Kasumi-1 (cell line): ENCODE data around the gene EMID1.
A peak's percentile ranks its signal among the peaks of the same experiment; 100 is the strongest.

Source experiments
- DNase-seq, 2 experiments: peaks; one replicate each; lab custom pipeline; 2025; lab: John Stamatoyannopoulos, UW

EMID1 gene

GRCh38 chr22:29298641-29299040, 92.9 kb downstream of the EMID1 start:
- DNase-seq, result no peak

GRCh38 chr22:29299136-29299900, 93.6 kb downstream of the EMID1 start:
- DNase-seq, result no peak

- no peak for DNase-seq
Measured at GRCh38 chr22:29300467-29300806, 94.7 kb downstream of the EMID1 start.

- DNase-seq, result no peak
Measured at GRCh38 chr22:29300807-29301601, 95.3 kb downstream of the EMID1 start.

GRCh38 chr22:29301716-29302401, 96.2 kb downstream of the EMID1 start:
- DNase-seq, result no peak

GRCh38 chr22:29302402-29302680, 96.6 kb downstream of the EMID1 start:
- no peak for DNase-seq

- DNase-seq, result no peak
Measured at GRCh38 chr22:29302681-29303465, 97.2 kb downstream of the EMID1 start.

GRCh38 chr22:29305836-29306174, 100.1 kb downstream of the EMID1 start:
- DNase-seq, result no peak

GRCh38 chr22:29306175-29306834, 100.6 kb downstream of the EMID1 start, which contains the start of gene GAS2L1:
GAS2L1 (plus strand) TSS chr22:29306650; CDS start chr22:29308106, 1,456 bp downstream.
- peak; percentile 65 to 76 for DNase-seq

- peak; percentile 38 to 66 for DNase-seq
Measured at GRCh38 chr22:29306835-29307595, 101.3 kb downstream of the EMID1 start.

- no peak for DNase-seq
Measured at GRCh38 chr22:29307596-29308147, 102.0 kb downstream of the EMID1 start.

GRCh38 chr22:29308148-29308790, 102.6 kb downstream of the EMID1 start:
- no peak for DNase-seq

GRCh38 chr22:29308791-29309262, 103.1 kb downstream of the EMID1 start:
- peak; percentile 15 to 38 for DNase-seq
